Sigmoid colon (tissue), 4 donors: ENCODE measurements around the gene OLFML3.

Experiments used
- CTCF ChIP-seq, 4 experiments: fragments of 450-650 bp in 3 of 4; fragments of 200-600 bp in 1 of 4; IDR thresholded peaks; one replicate each; pipeline ENCODE4 v1.5.1; 2016 to 2019; ENCODE audit warnings: antibody characterized with exemption in 4 of 4, mild to moderate bottlenecking in 3 of 4, moderate library complexity in 2 of 4
- EP300 ChIP-seq, 4 donors: sonication (generic); formaldehyde crosslinking; IDR thresholded peaks; one replicate each; pipeline ENCODE4 v1.6.1; 2017; ENCODE audit warnings: antibody characterized with exemption in 4 of 4

GRCh38 chr1:113998361-113998760 is 19.1 kb downstream of the OLFML3 start:
- TF ChIP-seq CTCF (IDR thresholded peaks at IDR 0.05) (no peak), EP300 (IDR thresholded peaks at IDR 0.05) (no peak)
